K562 (cell line): ENCODE data around the gene GRIN1. TPM values are rescaled to one million over a fixed set of nuclear protein-coding genes. Genes with fewer than 3 reads are reported as not detected.

Experiments used
- ATAC-seq: fragments of 200-7000 bp; cut with Tn5 transposase; 3 replicates; pipeline ENCODE4 v1.9.1; 2020; ENCODE audit warnings: moderate library complexity
- BruUV-seq: library from RNA; stranded (reverse); fragments of 400-500 nt; replicated peaks from 2 replicates; lab custom pipeline; 2021; lab: Mats Ljungman, UMichigan
- CTCF ChIA-PET: fragments of 300-600 bp; formaldehyde crosslinking; extraction: SDS; loops from one replicate; lab custom pipeline; 2021; ENCODE audit warnings: low intra/inter-chr PET ratio; lab: Yijun Ruan, JAX
- POLR2A ChIA-PET: fragments of 300-600, 350-650 bp; sonication (Branson Sonifier 250); formaldehyde crosslinking; extraction: SDS; loops from one replicate; lab custom pipeline; 2021; ENCODE audit warnings: antibody characterized with exemption, inconsistent platforms; lab: Yijun Ruan, JAX
- DNase-seq, 4 experiments: peaks; one replicate each; pipeline versions ENCODE4 v3.0.0 to v3.0.0-alpha.2; 2011 to 2018; ENCODE audit warnings: low spot score in 3 of 4, mixed read lengths in 3 of 4; ENCODE audit errors: extremely low read depth in 1 of 4
- FAIRE-seq: peaks from 2 replicates; lab custom pipeline; 2011; peaks lifted over from hg19 to GRCh38; lab: Jason Lieb, UNC
- H2AFZ ChIP-seq: 2 replicates; pipeline ENCODE4 v1.6.0; 2011; ENCODE audit warnings: low read depth, low read length, control low read depth, inconsistent platforms
- H3K27ac ChIP-seq: fragments of 200-600 bp; 3 replicates; pipeline ENCODE4 v1.8.0; 2011; ENCODE audit warnings: low read depth, mild to moderate bottlenecking, control low read depth, inconsistent platforms, low read length, moderate library complexity, mixed read lengths; ENCODE audit errors: extremely low read depth
- H3K27me3 ChIP-seq, 2 experiments: fragments of 300-600 bp in 1 of 2; 2 replicates in 1 of 2; 3 replicates in 1 of 2; pipeline versions ENCODE4 v1.6.0 to v1.8.0; 2011; ENCODE audit warnings: inconsistent platforms in 2 of 2, low read length in 2 of 2, mild to moderate bottlenecking in 1 of 2, mixed read lengths in 1 of 2, moderate library complexity in 1 of 2; ENCODE audit not compliant: control insufficient read depth in 2 of 2, insufficient read depth in 2 of 2
- H3K36me3 ChIP-seq: fragments of 300-600 bp; 3 replicates; pipeline ENCODE4 v1.8.0; 2011; ENCODE audit warnings: mild to moderate bottlenecking, low read length, inconsistent platforms; ENCODE audit not compliant: control insufficient read depth, insufficient read depth
- H3K4me1 ChIP-seq, 2 experiments: fragments of 200-600 bp in 1 of 2; replicated peaks in 1 of 2; 2 replicates in 1 of 2; 3 replicates in 1 of 2; pipeline versions ENCODE4 v1.5.1 to v1.8.0; 2011; ENCODE audit warnings: inconsistent platforms in 2 of 2, low read length in 2 of 2, mild to moderate bottlenecking in 1 of 2, mixed read lengths in 1 of 2, moderate library complexity in 1 of 2; ENCODE audit not compliant: control insufficient read depth in 2 of 2, insufficient read depth in 2 of 2
- H3K4me2 ChIP-seq: 2 replicates; pipeline ENCODE4 v1.6.1; 2011; ENCODE audit warnings: low read length, control low read depth, inconsistent platforms, mixed read lengths; ENCODE audit not compliant: insufficient read depth
- H3K4me3 ChIP-seq: fragments of 200-600 bp; sonication (generic), shearing (Covaris generic); 2 replicates; pipeline ENCODE4 v1.5.1; 2016; ENCODE audit warnings: control low read depth, inconsistent platforms
- H3K79me2 ChIP-seq: fragments of 200-600 bp; 3 replicates; pipeline ENCODE4 v1.8.0; 2011; ENCODE audit warnings: low read length, inconsistent platforms; ENCODE audit not compliant: control insufficient read depth, insufficient read depth
- H3K9ac ChIP-seq, 2 experiments: 2 replicates each; pipeline versions ENCODE4 v1.6.0 to v1.6.1; 2011; ENCODE audit warnings: low read depth in 2 of 2, low read length in 2 of 2, control low read depth in 1 of 2, inconsistent platforms in 1 of 2, mild to moderate bottlenecking in 1 of 2, mixed read lengths in 1 of 2; ENCODE audit not compliant: insufficient read depth in 1 of 2
- H3K9me1 ChIP-seq: one replicate; pipeline ENCODE4 v1.6.0; 2011; ENCODE audit warnings: inconsistent platforms, mild to moderate bottlenecking, low read length, moderate library complexity; ENCODE audit not compliant: control insufficient read depth, insufficient read depth
- H3K9me3 ChIP-seq: replicated peaks from 2 replicates; pipeline ENCODE4 v1.5.1; 2011; ENCODE audit warnings: low read depth, low read length, inconsistent platforms; ENCODE audit not compliant: control insufficient read depth, insufficient read depth
- H4K20me1 ChIP-seq: replicated peaks from 2 replicates; pipeline ENCODE4 v1.6.1; 2011; ENCODE audit warnings: low read length, inconsistent platforms, mixed read lengths; ENCODE audit not compliant: control insufficient read depth, insufficient read depth
- CBFA2T2 ChIP-seq: fragments of 450-650 bp; conservative IDR thresholded peaks from 2 replicates; pipeline ENCODE4 v1.6.1; 2017; ENCODE audit warnings: mild to moderate bottlenecking
- CREBBP ChIP-seq: IDR thresholded peaks from one replicate; pipeline ENCODE4 v1.6.1; 2012; ENCODE audit warnings: low read depth, mild to moderate bottlenecking, control low read depth, inconsistent platforms, low read length
- CUX1 ChIP-seq: fragments of 200-800 bp; sonication (Bioruptor generic); IDR thresholded peaks from 2 replicates; pipeline ENCODE4 v1.6.1; 2016; ENCODE audit warnings: missing genetic modification characterization, missing compliant biosample characterization
- E2F6 ChIP-seq, 2 experiments: IDR thresholded peaks; 2 replicates each; pipeline ENCODE4 v1.6.1; 2011; ENCODE audit warnings: borderline replicate concordance in 1 of 2, control low read depth in 1 of 2, low read depth in 1 of 2, low read length in 1 of 2, mild to moderate bottlenecking in 1 of 2, mixed read lengths in 1 of 2, moderate library complexity in 1 of 2; ENCODE audit not compliant: insufficient read depth in 1 of 2, insufficient read length in 1 of 2, poor library complexity in 1 of 2, severe bottlenecking in 1 of 2; ENCODE audit errors: extremely low read depth in 1 of 2
- L3MBTL2 ChIP-seq: fragments of 450-650 bp; IDR thresholded peaks from 2 replicates; pipeline ENCODE4 v1.6.1; 2016; ENCODE audit warnings: mild to moderate bottlenecking, moderate library complexity
- RBM14 ChIP-seq: fragments of 200-400 bp; formaldehyde crosslinking; IDR thresholded peaks from 2 replicates; pipeline ENCODE4 v1.6.1; 2018; ENCODE audit warnings: low read depth, mild to moderate bottlenecking, low read length, moderate library complexity, borderline replicate concordance; ENCODE audit not compliant: insufficient read depth
- SETDB1 ChIP-seq: IDR thresholded peaks from one replicate; pipeline ENCODE4 v1.6.1; 2012; ENCODE audit warnings: low read length, control low read depth, inconsistent platforms
- THRAP3 ChIP-seq: fragments of 450-650 bp; IDR thresholded peaks from 2 replicates; pipeline ENCODE4 v1.6.1; 2016; ENCODE audit warnings: mild to moderate bottlenecking, inconsistent platforms, borderline replicate concordance
- ZNF217 ChIP-seq: sonication (generic); formaldehyde crosslinking; IDR thresholded peaks from 2 replicates; pipeline ENCODE4 v1.8.0; 2022; ENCODE audit warnings: mild to moderate bottlenecking, missing genetic modification reagents
- ZNF655 ChIP-seq: fragments of 250-450 bp; sonication (Bioruptor Pico); IDR thresholded peaks from 2 replicates; pipeline ENCODE4 v1.5.0; 2021
- ZNF668 ChIP-seq: fragments of 250-450 bp; sonication (Bioruptor Pico); IDR thresholded peaks from 2 replicates; pipeline ENCODE4 v1.8.0; 2022; ENCODE audit warnings: mild to moderate bottlenecking, inconsistent platforms
- ZNF696 ChIP-seq: fragments of 250-450 bp; sonication (Bioruptor Pico); conservative IDR thresholded peaks from 2 replicates; pipeline ENCODE4 v1.4.0; 2020; ENCODE audit warnings: mild to moderate bottlenecking, moderate library complexity
- WGBS: fragments of 100-300 bp; shearing (Covaris generic); methylation state at CpG from one replicate; pipeline ENCODE4 v1.1.6; 2016; ENCODE audit warnings: low coverage, mixed read lengths; ENCODE audit not compliant: insufficient coverage; ENCODE audit errors: missing lambda C conversion rate; 5-methylcytosine and 5-hydroxymethylcytosine counted together
- in situ Hi-C: fragments of 300-500 bp; cut with MboI; formaldehyde crosslinking; loops from 4 replicates; pipeline ENCODE4 v1.15.0; 2018; ENCODE audit warnings: inconsistent platforms, mixed read lengths
- intact Hi-C: fragments of 100-400 bp; cut with micrococcal nuclease; formaldehyde crosslinking; loops from 2 replicates; pipeline ENCODE4 v1.14.2; 2022
- polyA plus RNA-seq, 8 experiments: library from polyadenylated mRNA; depleted of rRNA in 4 of 8; stranded (reverse) in 5 of 8; unstranded in 3 of 8; fragments of >200 nt; fragmentation: Nextera tagmentation in 2 of 8; fragmentation: Illumina TruSeq in 1 of 8; extraction: Ambion mirVana in 2 of 8; extraction: Trizol in 1 of 8; gene quantifications; 2 replicates each; pipeline versions ENCODE4 v1.2.1 to v1.2.3, GENCODE V29; 2011 to 2014; ENCODE audit warnings: inconsistent platforms in 1 of 8, missing spikeins in 1 of 8
- total RNA-seq, 7 experiments: library from RNA; depleted of rRNA in 6 of 7; stranded (reverse); fragments of >200 nt in 6 of 7; fragmentation: Illumina TruSeq in 2 of 7; extraction: Trizol in 2 of 7; gene quantifications; 2 replicates each; pipeline versions ENCODE4 v1.2.1 to v1.2.3, GENCODE V29; 2011 to 2021; ENCODE audit warnings: low replicate concordance in 1 of 7

The GRIN1 gene
- total and polyA plus RNA-seq, 9 of the 15 experiments (the other 6 are each of a cell fraction or from before 2014, with no cell fraction given) = 0.03 to 0.35 (median 0.16) TPM; not detected in 6

GRCh38 chr9:137162505-137163364, 23.8 kb downstream of the GRIN1 start:
- in situ Hi-C loops = no loop called here
- FAIRE-seq (no peak), ATAC-seq (peak; percentile 32), DNase-seq (peak in 2 of 4 experiments; percentile 13 to 42)
- POLR2A ChIA-PET = interaction anchor here (0.8 to 1.0 kb wide), 2 partner anchors 10 to 14 kb away, joined by 3 to 4 read pairs; partner anchors contain the start of gene TMEM210
- CTCF ChIA-PET = no interaction called here
- intact Hi-C loops = no loop called here
- Histone ChIP-seq H3K36me3 (no peaks in the 10 kb centered on the region), H3K27me3 (peaks cover 15 to 29% of the 10 kb centered on the region in 2 experiments; a peak in 4 of 5 replicates), H3K9ac (peak overlapping the region in 1 of 2 experiments; percentile 83; a peak in 2 of 4 replicates), H2AFZ (peak overlapping the region; percentile 72), H3K79me2 (no peaks in the 10 kb centered on the region), H4K20me1 (peaks cover 5% of the 10 kb centered on the region; the same call in 1 of the 2 replicates), H3K4me3 (0 out of 2 replicates have a peak overlapping the region, but pooled peaks have one; percentile 10), H3K4me1 (peaks cover 12 to 97% of the 10 kb centered on the region in 2 experiments; a peak in 4 of 5 replicates), H3K9me1 (no peaks in the 10 kb centered on the region), H3K4me2 (peak overlapping the region; percentile 63; the same call in 1 of the 2 replicates), H3K9me3 (no peaks in the 10 kb centered on the region), H3K27ac (no peak overlapping the region)
- no TSS peak for BruUV-seq
- 44% methylated on average over 27 of the region's 74 CpGs for WGBS
- peak; percentile 28 to 32 for TF ChIP-seq E2F6 (IDR thresholded peaks at IDR 0.05; ENCODE audit: borderline replicate concordance in 1 of 2, extremely low read depth in 1 of 2, insufficient read depth in 1 of 2, insufficient read length in 1 of 2, low read depth in 1 of 2, low read length in 1 of 2, poor library complexity in 1 of 2, severe bottlenecking in 1 of 2)
- no peak for TF ChIP-seq RBM14
- no peak for TF ChIP-seq CUX1 (CRISPR knock-in tag)
- TF ChIP-seq THRAP3 = no peak
- no peak for TF ChIP-seq ZNF668
- no peak for TF ChIP-seq SETDB1
- no peak for TF ChIP-seq ZNF696 (CRISPR knock-in tag)
- TF ChIP-seq CBFA2T2 = no peak
- TF ChIP-seq ZNF217 (CRISPR knock-in tag) = no peak
- TF ChIP-seq L3MBTL2 = peak; percentile 61; the same call in 1 of the 2 replicates
- TF ChIP-seq ZNF655 = no peak
- TF ChIP-seq CREBBP = no peak
